HEK293 (cell line): ENCODE results near the gene CCDC88C.

Source experiments
- CTCF ChIA-PET: fragments of 350-600 bp; formaldehyde crosslinking; extraction: SDS; loops from one replicate; lab custom pipeline; 2021; ENCODE audit warnings: antibody characterized with exemption; lab: Yijun Ruan, JAX
- POLR2A ChIA-PET: fragments of 300-600 bp; formaldehyde crosslinking; extraction: SDS; loops from one replicate; lab custom pipeline; 2020; ENCODE audit warnings: antibody characterized with exemption, inconsistent platforms; lab: Yijun Ruan, JAX
- H3K27ac ChIP-seq: fragments of 200-500 bp; sonication (Bioruptor generic); 2 replicates; pipeline ENCODE4 v1.5.1; 2014; ENCODE audit warnings: low read depth, low read length, control low read depth, inconsistent platforms; ENCODE audit errors: extremely low read depth
- H3K36me3 ChIP-seq, 2 experiments: fragments of 200-500 bp in 1 of 2; sonication (Bioruptor generic) in 1 of 2; 1 replicate in 1 of 2; 2 replicates in 1 of 2; pipeline ENCODE4 v1.5.1; 2014 to 2017; ENCODE audit warnings: inconsistent platforms in 2 of 2, low read length in 2 of 2; ENCODE audit not compliant: control insufficient read depth in 2 of 2, insufficient read depth in 1 of 2
- H3K4me1 ChIP-seq: fragments of 200-500 bp; sonication (Bioruptor generic); 2 replicates; pipeline ENCODE4 v1.5.1; 2014; ENCODE audit warnings: mild to moderate bottlenecking, low read length, inconsistent platforms; ENCODE audit not compliant: control insufficient read depth, insufficient read depth
- H3K4me3 ChIP-seq: 2 replicates; pipeline ENCODE4 v1.5.1; 2011; ENCODE audit warnings: low read depth, mild to moderate bottlenecking, control low read depth, low read length, moderate library complexity
- H3K9me3 ChIP-seq: fragments of 200-500 bp; sonication (Bioruptor generic); 2 replicates; pipeline ENCODE4 v1.5.1; 2014; ENCODE audit warnings: low read depth, low read length, inconsistent platforms; ENCODE audit not compliant: control insufficient read depth, insufficient read depth
- BCL11B ChIP-seq: fragments of 450-650 bp; formaldehyde crosslinking; IDR thresholded peaks from 2 replicates; pipeline ENCODE4 v1.5.1; 2016; ENCODE audit warnings: low read depth, missing biosample characterization, missing genetic modification characterization
- HOXA7 ChIP-seq: sonication (generic); formaldehyde crosslinking; IDR thresholded peaks from 2 replicates; pipeline ENCODE4 v1.8.1; 2022; ENCODE audit warnings: missing genetic modification reagents, borderline replicate concordance
- KLF16 ChIP-seq: fragments of 450-650 bp; formaldehyde crosslinking; IDR thresholded peaks from 2 replicates; pipeline ENCODE4 v1.5.1; 2017; ENCODE audit warnings: missing biosample characterization, missing genetic modification characterization
- KLF7 ChIP-seq: fragments of 450-650 bp; formaldehyde crosslinking; IDR thresholded peaks from 2 replicates; pipeline ENCODE4 v1.5.1; 2016; ENCODE audit warnings: missing biosample characterization, missing genetic modification characterization, borderline replicate concordance
- KLF8 ChIP-seq: fragments of 450-650 bp; formaldehyde crosslinking; IDR thresholded peaks from 2 replicates; pipeline ENCODE4 v1.5.1; 2016; ENCODE audit warnings: missing biosample characterization, missing genetic modification characterization
- PATZ1 ChIP-seq: fragments of 450-650 bp; formaldehyde crosslinking; IDR thresholded peaks from 2 replicates; pipeline ENCODE4 v1.5.1; 2016; ENCODE audit warnings: missing biosample characterization, missing genetic modification characterization
- REST ChIP-seq: fragments of 450-650 bp; formaldehyde crosslinking; IDR thresholded peaks from 2 replicates; pipeline ENCODE4 v1.5.1; 2016; ENCODE audit warnings: missing biosample characterization, missing genetic modification characterization
- SP2 ChIP-seq: fragments of 450-650 bp; formaldehyde crosslinking; IDR thresholded peaks from 2 replicates; pipeline ENCODE4 v1.5.1; 2016; ENCODE audit warnings: missing biosample characterization, missing genetic modification characterization
- SP3 ChIP-seq: fragments of 450-650 bp; formaldehyde crosslinking; IDR thresholded peaks from 2 replicates; pipeline ENCODE4 v1.5.1; 2016; ENCODE audit warnings: missing biosample characterization, missing genetic modification characterization
- YY2 ChIP-seq: fragments of 450-650 bp; formaldehyde crosslinking; IDR thresholded peaks from 2 replicates; pipeline ENCODE4 v1.5.1; 2016; ENCODE audit warnings: missing biosample characterization, missing genetic modification characterization
- ZBTB48 ChIP-seq: fragments of 450-650 bp; formaldehyde crosslinking; IDR thresholded peaks from 2 replicates; pipeline ENCODE4 v1.5.1; 2016; ENCODE audit warnings: missing biosample characterization, missing genetic modification characterization
- ZBTB7A ChIP-seq: fragments of 450-650 bp; formaldehyde crosslinking; IDR thresholded peaks from 2 replicates; pipeline ENCODE4 v1.5.1; 2016; ENCODE audit warnings: low read depth, missing biosample characterization, missing genetic modification characterization
- ZFP3 ChIP-seq: fragments of 450-650 bp; formaldehyde crosslinking; IDR thresholded peaks from 2 replicates; pipeline ENCODE4 v1.5.1; 2016; ENCODE audit warnings: low read depth, missing biosample characterization, missing genetic modification characterization
- ZNF121 ChIP-seq: fragments of 450-650 bp; formaldehyde crosslinking; IDR thresholded peaks from 2 replicates; pipeline ENCODE4 v1.5.1; 2016; ENCODE audit warnings: missing biosample characterization, missing genetic modification characterization
- ZNF140 ChIP-seq: fragments of 450-650 bp; formaldehyde crosslinking; IDR thresholded peaks from 2 replicates; pipeline ENCODE4 v1.5.1; 2016; ENCODE audit warnings: missing biosample characterization, missing genetic modification characterization
- ZNF248 ChIP-seq: fragments of 450-650 bp; formaldehyde crosslinking; IDR thresholded peaks from 2 replicates; pipeline ENCODE4 v1.5.1; 2017; ENCODE audit warnings: missing biosample characterization, missing genetic modification characterization
- ZNF292 ChIP-seq: fragments of 450-650 bp; formaldehyde crosslinking; IDR thresholded peaks from 2 replicates; pipeline ENCODE4 v1.5.1; 2016; ENCODE audit warnings: low read depth, missing biosample characterization, missing genetic modification characterization, borderline replicate concordance
- ZNF426 ChIP-seq: fragments of 450-650 bp; formaldehyde crosslinking; IDR thresholded peaks from 2 replicates; pipeline ENCODE4 v1.5.1; 2017; ENCODE audit warnings: missing biosample characterization, missing genetic modification characterization, mild to moderate bottlenecking, inconsistent platforms, moderate library complexity
- ZNF521 ChIP-seq: fragments of 450-650 bp; formaldehyde crosslinking; IDR thresholded peaks from 2 replicates; pipeline ENCODE4 v1.5.1; 2017; ENCODE audit warnings: missing biosample characterization, mild to moderate bottlenecking, missing genetic modification characterization
- ZNF548 ChIP-seq: fragments of 450-650 bp; formaldehyde crosslinking; IDR thresholded peaks from 2 replicates; pipeline ENCODE4 v1.5.1; 2016; ENCODE audit warnings: missing biosample characterization, missing genetic modification characterization
- ZNF768 ChIP-seq: fragments of 450-650 bp; formaldehyde crosslinking; IDR thresholded peaks from 2 replicates; pipeline ENCODE4 v1.5.1; 2018; ENCODE audit warnings: missing biosample characterization, mild to moderate bottlenecking, missing genetic modification characterization
- TF ChIP-seq, protein P1 (sequence below): fragments of 450-650 bp; formaldehyde crosslinking; IDR thresholded peaks from 2 replicates; pipeline ENCODE4 v1.5.1; 2016; ENCODE audit warnings: missing biosample characterization, missing genetic modification characterization, borderline replicate concordance
- TF ChIP-seq, protein P2 (sequence below): fragments of 450-650 bp; formaldehyde crosslinking; IDR thresholded peaks from 2 replicates; pipeline ENCODE4 v1.5.1; 2017; ENCODE audit warnings: missing biosample characterization, mild to moderate bottlenecking, missing genetic modification characterization, moderate library complexity
- TF ChIP-seq, protein P3 (sequence below): fragments of 450-650 bp; formaldehyde crosslinking; IDR thresholded peaks from 2 replicates; pipeline ENCODE4 v1.5.1; 2016; ENCODE audit warnings: missing biosample characterization, missing genetic modification characterization

CCDC88C gene

GRCh38 chr14:91274796-91275195, 142.8 kb downstream of the CCDC88C start (continued):
- TF ChIP-seq, protein P1, sequence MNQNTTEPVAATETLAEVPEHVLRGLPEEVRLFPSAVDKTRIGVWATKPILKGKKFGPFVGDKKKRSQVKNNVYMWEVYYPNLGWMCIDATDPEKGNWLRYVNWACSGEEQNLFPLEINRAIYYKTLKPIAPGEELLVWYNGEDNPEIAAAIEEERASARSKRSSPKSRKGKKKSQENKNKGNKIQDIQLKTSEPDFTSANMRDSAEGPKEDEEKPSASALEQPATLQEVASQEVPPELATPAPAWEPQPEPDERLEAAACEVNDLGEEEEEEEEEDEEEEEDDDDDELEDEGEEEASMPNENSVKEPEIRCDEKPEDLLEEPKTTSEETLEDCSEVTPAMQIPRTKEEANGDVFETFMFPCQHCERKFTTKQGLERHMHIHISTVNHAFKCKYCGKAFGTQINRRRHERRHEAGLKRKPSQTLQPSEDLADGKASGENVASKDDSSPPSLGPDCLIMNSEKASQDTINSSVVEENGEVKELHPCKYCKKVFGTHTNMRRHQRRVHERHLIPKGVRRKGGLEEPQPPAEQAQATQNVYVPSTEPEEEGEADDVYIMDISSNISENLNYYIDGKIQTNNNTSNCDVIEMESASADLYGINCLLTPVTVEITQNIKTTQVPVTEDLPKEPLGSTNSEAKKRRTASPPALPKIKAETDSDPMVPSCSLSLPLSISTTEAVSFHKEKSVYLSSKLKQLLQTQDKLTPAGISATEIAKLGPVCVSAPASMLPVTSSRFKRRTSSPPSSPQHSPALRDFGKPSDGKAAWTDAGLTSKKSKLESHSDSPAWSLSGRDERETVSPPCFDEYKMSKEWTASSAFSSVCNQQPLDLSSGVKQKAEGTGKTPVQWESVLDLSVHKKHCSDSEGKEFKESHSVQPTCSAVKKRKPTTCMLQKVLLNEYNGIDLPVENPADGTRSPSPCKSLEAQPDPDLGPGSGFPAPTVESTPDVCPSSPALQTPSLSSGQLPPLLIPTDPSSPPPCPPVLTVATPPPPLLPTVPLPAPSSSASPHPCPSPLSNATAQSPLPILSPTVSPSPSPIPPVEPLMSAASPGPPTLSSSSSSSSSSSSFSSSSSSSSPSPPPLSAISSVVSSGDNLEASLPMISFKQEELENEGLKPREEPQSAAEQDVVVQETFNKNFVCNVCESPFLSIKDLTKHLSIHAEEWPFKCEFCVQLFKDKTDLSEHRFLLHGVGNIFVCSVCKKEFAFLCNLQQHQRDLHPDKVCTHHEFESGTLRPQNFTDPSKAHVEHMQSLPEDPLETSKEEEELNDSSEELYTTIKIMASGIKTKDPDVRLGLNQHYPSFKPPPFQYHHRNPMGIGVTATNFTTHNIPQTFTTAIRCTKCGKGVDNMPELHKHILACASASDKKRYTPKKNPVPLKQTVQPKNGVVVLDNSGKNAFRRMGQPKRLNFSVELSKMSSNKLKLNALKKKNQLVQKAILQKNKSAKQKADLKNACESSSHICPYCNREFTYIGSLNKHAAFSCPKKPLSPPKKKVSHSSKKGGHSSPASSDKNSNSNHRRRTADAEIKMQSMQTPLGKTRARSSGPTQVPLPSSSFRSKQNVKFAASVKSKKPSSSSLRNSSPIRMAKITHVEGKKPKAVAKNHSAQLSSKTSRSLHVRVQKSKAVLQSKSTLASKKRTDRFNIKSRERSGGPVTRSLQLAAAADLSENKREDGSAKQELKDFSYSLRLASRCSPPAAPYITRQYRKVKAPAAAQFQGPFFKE (tag by site-specific recombination) = no peak
- TF ChIP-seq, protein P2, sequence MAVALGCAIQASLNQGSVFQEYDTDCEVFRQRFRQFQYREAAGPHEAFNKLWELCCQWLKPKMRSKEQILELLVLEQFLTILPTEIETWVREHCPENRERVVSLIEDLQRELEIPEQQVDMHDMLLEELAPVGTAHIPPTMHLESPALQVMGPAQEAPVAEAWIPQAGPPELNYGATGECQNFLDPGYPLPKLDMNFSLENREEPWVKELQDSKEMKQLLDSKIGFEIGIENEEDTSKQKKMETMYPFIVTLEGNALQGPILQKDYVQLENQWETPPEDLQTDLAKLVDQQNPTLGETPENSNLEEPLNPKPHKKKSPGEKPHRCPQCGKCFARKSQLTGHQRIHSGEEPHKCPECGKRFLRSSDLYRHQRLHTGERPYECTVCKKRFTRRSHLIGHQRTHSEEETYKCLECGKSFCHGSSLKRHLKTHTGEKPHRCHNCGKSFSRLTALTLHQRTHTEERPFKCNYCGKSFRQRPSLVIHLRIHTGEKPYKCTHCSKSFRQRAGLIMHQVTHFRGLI = no peak
- TF ChIP-seq BCL11B (tag by site-specific recombination) (no peak), ZNF768 (tag by site-specific recombination) (no peak)
- TF ChIP-seq, all 188 proteins: peak for 0

DNA sequence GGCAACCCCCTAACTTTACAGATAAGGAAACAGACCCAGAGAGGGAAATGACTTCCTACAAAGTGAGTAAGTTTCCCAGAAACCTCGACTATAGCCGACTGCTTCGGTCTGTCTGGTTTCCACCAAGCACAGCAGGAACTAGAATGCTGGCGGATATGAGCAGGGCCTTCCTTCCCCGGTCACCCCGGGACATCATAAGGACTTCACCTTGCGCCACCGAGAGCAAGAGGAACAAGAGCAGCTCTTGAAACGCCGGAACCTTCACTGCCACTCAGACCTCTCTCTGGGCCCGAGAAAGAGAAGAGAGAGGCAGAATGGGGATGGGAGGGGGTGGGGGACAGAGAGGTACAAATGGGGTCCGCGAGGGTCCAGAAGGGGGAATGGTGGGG, 143.7 kb downstream of the CCDC88C start:
- Histone ChIP-seq H3K4me1 (no peaks in the 10 kb centered on the region), H3K27ac (no peak overlapping the region), H3K9me3 (no peaks in the 10 kb centered on the region), H3K36me3 (peaks cover 0 to 25% of the 10 kb centered on the region in 2 experiments; a peak in 2 of 3 replicates), H3K4me3 (no peak overlapping the region)
- ChIA-PET CTCF (interaction anchor here (0.6 kb wide), 1 partner anchor 52 kb away, joined by 3 read pairs; no protein-coding TSS in a partner anchor), POLR2A (no interaction called here)
- TF ChIP-seq ZNF140 (tag by site-specific recombination) (no peak), KLF7 (tag by site-specific recombination) (no peak), ZNF548 (tag by site-specific recombination) (no peak), SP2 (tag by site-specific recombination) (no peak), ZNF292 (tag by site-specific recombination) (no peak), KLF8 (tag by site-specific recombination) (no peak), PATZ1 (no peak), ZNF426 (no peak), REST (tag by site-specific recombination) (no peak), ZBTB48 (tag by site-specific recombination) (no peak), SP3 (no peak), ZFP3 (tag by site-specific recombination) (no peak), KLF16 (tag by site-specific recombination) (no peak), ZBTB7A (tag by site-specific recombination) (no peak), HOXA7 (CRISPR knock-in tag) (no peak), ZNF121 (tag by site-specific recombination) (no peak), ZNF248 (tag by site-specific recombination) (no peak), ZNF521 (tag by site-specific recombination) (no peak), YY2 (tag by site-specific recombination) (no peak)
- TF ChIP-seq, protein P3, sequence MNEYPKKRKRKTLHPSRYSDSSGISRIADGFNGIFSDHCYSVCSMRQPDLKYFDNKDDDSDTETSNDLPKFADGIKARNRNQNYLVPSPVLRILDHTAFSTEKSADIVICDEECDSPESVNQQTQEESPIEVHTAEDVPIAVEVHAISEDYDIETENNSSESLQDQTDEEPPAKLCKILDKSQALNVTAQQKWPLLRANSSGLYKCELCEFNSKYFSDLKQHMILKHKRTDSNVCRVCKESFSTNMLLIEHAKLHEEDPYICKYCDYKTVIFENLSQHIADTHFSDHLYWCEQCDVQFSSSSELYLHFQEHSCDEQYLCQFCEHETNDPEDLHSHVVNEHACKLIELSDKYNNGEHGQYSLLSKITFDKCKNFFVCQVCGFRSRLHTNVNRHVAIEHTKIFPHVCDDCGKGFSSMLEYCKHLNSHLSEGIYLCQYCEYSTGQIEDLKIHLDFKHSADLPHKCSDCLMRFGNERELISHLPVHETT (tag by site-specific recombination) = no peak
